ENCODE measurements around the gene ACSF3. TPM values are rescaled to one million over a fixed set of nuclear protein-coding genes. Genes with fewer than 3 reads are reported as not detected.

Gene ACSF3
- total RNA-seq, 4 donors from 2014 or later: 26.1 to 55.1 (median 32.5) TPM

GRCh38 chr16:89120921-89121351 is 27.3 kb downstream of the ACSF3 start:
- peaks cover 8% of the 10 kb centered on the region for H3K4me1 ChIP-seq
- WGBS: 89% methylated on average over 8 of the region's 15 CpGs
- TF ChIP-seq EP300 (IDR thresholded peaks at IDR 0.05) (no peak), POLR2AphosphoS5 (IDR thresholded peaks at IDR 0.05) (no peak)
- H3K36me3 ChIP-seq: peaks cover 70% of the 10 kb centered on the region
- no peaks in the 10 kb centered on the region for H3K27me3 ChIP-seq
- no peaks in the 10 kb centered on the region for H3K9me3 ChIP-seq
- H3K4me3 ChIP-seq: no peak overlapping the region
- H3K27ac ChIP-seq: no peak overlapping the region
- no peak for DNase-seq (ENCODE audit: low spot score in 2 of 2)

- Histone ChIP-seq H3K4me3 (no peak overlapping the region), H3K27me3 (no peaks in the 10 kb centered on the region), H3K27ac (no peak overlapping the region), H3K36me3 (peaks cover 67% of the 10 kb centered on the region), H3K9me3 (no peaks in the 10 kb centered on the region), H3K4me1 (peaks cover 8% of the 10 kb centered on the region)
- no peak for DNase-seq (ENCODE audit: low spot score in 2 of 2)
- 93% methylated on average over 14 of the region's 24 CpGs for WGBS
- no peak for TF ChIP-seq POLR2AphosphoS5 (IDR thresholded peaks at IDR 0.05)
- no peak for TF ChIP-seq EP300 (IDR thresholded peaks at IDR 0.05)
- TF ChIP-seq CTCF (IDR thresholded peaks at IDR 0.05): no peak
- TF ChIP-seq POLR2A (IDR thresholded peaks at IDR 0.05): no peak
Measured at GRCh38 chr16:89121691-89122321, 28.2 kb downstream of the ACSF3 start.

GRCh38 chr16:89122322-89122851 is 28.7 kb downstream of the ACSF3 start:
- WGBS: 70% methylated on average over 11 of the region's 11 CpGs
- peaks cover 61% of the 10 kb centered on the region for H3K36me3 ChIP-seq
- TF ChIP-seq POLR2A (IDR thresholded peaks at IDR 0.05) (no peak), POLR2AphosphoS5 (IDR thresholded peaks at IDR 0.05) (no peak), EP300 (IDR thresholded peaks at IDR 0.05) (no peak), CTCF (IDR thresholded peaks at IDR 0.05) (no peak)

GRCh38 chr16:89123001-89123830 is 29.6 kb downstream of the ACSF3 start:
- H3K27me3 ChIP-seq: no peaks in the 10 kb centered on the region
- no peak overlapping the region for H3K4me3 ChIP-seq
- peaks cover 8% of the 10 kb centered on the region for H3K4me1 ChIP-seq
- peaks cover 53% of the 10 kb centered on the region for H3K36me3 ChIP-seq
- no peaks in the 10 kb centered on the region for H3K9me3 ChIP-seq
- no peak for TF ChIP-seq EP300 (IDR thresholded peaks at IDR 0.05)
- 77% methylated on average over 16 of the region's 25 CpGs for WGBS
- DNase-seq (ENCODE audit: low spot score in 2 of 2): no peak
- H3K27ac ChIP-seq: no peak overlapping the region

More at GRCh38 chr16:89122322-89122851, 28.7 kb downstream of the ACSF3 start:
- H3K4me3 ChIP-seq: no peak overlapping the region
- no peaks in the 10 kb centered on the region for H3K27me3 ChIP-seq
- H3K27ac ChIP-seq: no peak overlapping the region
- H3K9me3 ChIP-seq: no peaks in the 10 kb centered on the region
- peaks cover 8% of the 10 kb centered on the region for H3K4me1 ChIP-seq
- DNase-seq (ENCODE audit: low spot score in 2 of 2): no peak

GRCh38 chr16:89123831-89124100 is 30.1 kb downstream of the ACSF3 start:
- Histone ChIP-seq H3K36me3 (peaks cover 47% of the 10 kb centered on the region), H3K4me1 (peaks cover 8% of the 10 kb centered on the region), H3K27ac (no peak overlapping the region), H3K27me3 (no peaks in the 10 kb centered on the region), H3K9me3 (no peaks in the 10 kb centered on the region), H3K4me3 (no peak overlapping the region)
- DNase-seq (ENCODE audit: low spot score in 2 of 2): no peak
- WGBS: 84% methylated on average over 8 of the region's 12 CpGs
- TF ChIP-seq POLR2A (IDR thresholded peaks at IDR 0.05) (no peak), EP300 (IDR thresholded peaks at IDR 0.05) (no peak)

GRCh38 chr16:89129378-89129777 is 35.7 kb downstream of the ACSF3 start:
- TF ChIP-seq EP300 (IDR thresholded peaks at IDR 0.05): no peak
- TF ChIP-seq POLR2AphosphoS5 (IDR thresholded peaks at IDR 0.05): no peak
- TF ChIP-seq POLR2A (IDR thresholded peaks at IDR 0.05): no peak
- TF ChIP-seq CTCF (IDR thresholded peaks at IDR 0.05): no peak
- peaks cover 35% of the 10 kb centered on the region for H3K36me3 ChIP-seq
- H3K27me3 ChIP-seq: no peaks in the 10 kb centered on the region

More at GRCh38 chr16:89129378-89129777, 35.7 kb downstream of the ACSF3 start:
- no peaks in the 10 kb centered on the region for H3K9me3 ChIP-seq
- H3K4me1 ChIP-seq: no peaks in the 10 kb centered on the region
- no peak overlapping the region for H3K27ac ChIP-seq
- no peak for DNase-seq (ENCODE audit: low spot score in 2 of 2)
- H3K4me3 ChIP-seq: no peak overlapping the region
- WGBS: 94% methylated on average over 1 of the region's 1 CpG
